Activated CD8-positive, alpha-beta memory T cell treated with anti-CD3 and anti-CD28 coated beads, Interleukin-2, amount 50 U/mL, for 4 hours (primary cell): ENCODE results near the gene MTARC2.

ENCODE experiments used
- DNase-seq: peaks from one replicate; pipeline ENCODE4 v3.0.0-alpha.2; 2020

Gene MTARC2

DNA sequence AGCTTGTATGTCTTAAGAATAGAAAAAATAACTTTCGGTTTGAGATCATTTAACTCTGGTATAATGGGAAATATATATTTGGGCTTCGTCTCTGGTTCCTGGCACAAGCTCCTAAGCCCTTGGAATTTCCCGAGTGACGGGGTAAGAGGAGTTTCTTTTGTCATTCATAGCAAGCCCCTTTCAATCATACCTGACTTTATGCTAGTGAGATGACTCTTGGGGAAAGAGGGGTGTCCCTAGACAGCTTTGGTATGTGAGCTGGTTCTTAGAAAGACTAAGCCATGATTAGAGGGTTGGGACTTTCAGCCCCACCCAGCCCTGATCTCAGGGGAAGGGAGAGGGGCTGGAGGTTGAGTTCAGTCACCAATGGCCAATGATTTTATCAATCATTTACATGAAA lies 24.7 kb downstream of the MTARC2 start:
- no peak for DNase-seq

DNA sequence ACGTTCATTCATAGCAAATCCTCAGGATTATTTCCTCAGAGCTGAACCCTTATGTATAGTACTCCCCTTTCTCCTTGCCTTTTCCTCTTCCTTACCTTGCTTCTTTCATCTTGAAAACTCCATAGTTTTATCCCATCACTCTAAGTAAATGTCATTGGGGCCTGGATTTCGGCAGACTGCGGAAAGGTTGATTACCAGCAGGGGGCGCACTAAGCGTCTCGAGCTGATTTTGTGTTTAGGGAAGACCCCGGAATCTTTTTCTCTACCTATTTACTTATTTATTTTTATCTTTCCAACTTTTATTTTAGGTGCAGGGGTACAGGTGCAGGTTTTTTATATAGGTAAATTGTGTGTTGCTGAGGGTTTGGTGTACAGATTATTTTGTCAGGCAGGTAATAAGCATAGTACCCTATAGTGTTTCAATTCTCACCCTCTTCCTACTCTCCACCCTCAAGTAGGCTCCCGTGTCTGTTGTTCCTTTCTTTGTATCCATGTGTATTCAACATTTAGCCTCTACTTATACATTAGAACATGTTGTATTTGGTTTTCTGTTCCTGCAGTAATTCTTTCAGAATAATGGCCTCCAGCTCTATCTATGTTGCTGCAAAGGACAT lies 27.2 kb downstream of the MTARC2 start:
- no peak for DNase-seq

DNA sequence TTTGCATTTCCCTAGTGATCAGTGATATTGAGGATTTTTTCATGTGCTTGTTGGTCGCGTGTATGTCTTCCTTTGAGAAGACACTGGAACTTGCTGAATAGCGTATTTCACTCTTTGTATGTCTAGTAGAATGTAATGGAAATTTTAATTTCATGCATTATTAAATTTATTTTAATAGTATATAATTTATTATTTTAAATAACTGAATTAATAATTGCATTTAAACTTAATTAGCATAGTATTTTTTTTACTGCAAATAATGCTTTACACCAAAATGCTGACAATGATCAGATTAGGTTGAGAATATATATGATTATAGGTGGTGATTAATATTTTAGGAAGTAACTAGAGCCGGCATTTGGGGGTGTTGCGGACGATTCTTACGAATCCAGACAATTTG lies 28.1 kb downstream of the MTARC2 start:
- DNase-seq = no peak

DNA sequence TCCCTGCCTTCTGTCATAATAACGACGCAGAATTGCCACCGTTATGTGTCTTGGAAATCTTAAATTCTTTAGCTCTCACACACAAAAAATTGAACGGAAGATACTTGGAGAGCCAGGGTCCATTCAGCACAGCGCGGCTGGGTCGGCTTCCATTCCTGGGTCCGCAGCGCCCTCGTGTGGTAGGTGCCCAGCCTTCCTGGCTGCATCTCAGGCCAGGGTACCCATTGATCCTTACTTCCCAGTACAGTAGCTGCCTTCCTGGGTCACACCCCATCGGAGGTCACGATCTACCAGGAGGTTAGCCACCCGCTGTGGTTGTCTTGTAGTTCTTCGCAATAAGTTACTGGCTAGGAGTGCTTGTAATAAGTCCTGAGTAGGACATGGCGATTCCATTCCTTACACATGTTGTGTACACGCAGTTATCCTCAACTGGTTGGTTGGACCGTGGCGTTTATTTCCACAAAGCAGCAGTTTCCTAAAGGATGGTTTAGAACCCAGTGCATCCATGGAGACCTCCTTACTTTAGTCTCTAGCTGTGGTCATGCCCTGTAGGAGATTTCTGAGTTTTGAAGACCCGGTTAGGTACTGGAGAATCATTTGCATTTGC lies 28.7 kb downstream of the MTARC2 start:
- peak; percentile 52 for DNase-seq

DNA sequence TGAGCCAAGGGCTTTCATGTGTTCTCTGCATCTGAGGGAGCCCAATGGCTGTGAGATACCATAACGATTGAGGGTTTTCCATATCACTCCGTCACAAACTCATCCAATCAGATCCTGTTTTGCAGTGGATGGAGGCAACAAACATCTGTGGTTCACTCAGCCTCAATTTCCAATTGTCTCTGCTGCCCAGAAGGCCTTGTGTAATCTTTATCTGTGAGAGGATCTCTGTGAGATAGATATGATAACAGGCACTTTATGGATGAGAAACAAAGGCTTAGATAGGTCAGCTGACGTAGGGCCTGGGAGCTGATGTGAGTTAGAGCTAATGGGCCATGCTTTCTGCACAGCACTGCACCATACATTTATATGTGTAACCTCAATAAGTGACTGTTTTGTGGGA lies 35.3 kb downstream of the MTARC2 start:
- DNase-seq = no peak

DNA sequence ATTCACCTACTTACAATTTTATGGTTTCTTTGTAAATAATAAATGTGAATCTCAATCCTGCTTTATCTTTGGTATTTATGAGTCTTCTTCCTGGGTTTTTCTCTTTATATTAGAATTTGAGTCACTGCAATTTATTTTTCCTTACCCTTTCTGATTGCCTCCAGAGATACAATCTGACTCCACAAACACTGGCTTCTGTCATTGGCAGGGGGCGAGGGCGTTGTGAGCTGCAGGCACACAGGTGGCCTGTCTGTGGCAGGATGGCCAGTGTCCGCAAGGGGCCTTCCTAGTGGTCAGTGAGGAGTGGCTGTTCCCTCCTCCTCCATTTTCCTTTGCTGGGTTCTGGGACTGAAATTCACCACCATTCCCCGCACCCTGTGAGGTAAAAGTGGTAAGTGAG lies 36.6 kb downstream of the MTARC2 start:
- no peak for DNase-seq

DNA sequence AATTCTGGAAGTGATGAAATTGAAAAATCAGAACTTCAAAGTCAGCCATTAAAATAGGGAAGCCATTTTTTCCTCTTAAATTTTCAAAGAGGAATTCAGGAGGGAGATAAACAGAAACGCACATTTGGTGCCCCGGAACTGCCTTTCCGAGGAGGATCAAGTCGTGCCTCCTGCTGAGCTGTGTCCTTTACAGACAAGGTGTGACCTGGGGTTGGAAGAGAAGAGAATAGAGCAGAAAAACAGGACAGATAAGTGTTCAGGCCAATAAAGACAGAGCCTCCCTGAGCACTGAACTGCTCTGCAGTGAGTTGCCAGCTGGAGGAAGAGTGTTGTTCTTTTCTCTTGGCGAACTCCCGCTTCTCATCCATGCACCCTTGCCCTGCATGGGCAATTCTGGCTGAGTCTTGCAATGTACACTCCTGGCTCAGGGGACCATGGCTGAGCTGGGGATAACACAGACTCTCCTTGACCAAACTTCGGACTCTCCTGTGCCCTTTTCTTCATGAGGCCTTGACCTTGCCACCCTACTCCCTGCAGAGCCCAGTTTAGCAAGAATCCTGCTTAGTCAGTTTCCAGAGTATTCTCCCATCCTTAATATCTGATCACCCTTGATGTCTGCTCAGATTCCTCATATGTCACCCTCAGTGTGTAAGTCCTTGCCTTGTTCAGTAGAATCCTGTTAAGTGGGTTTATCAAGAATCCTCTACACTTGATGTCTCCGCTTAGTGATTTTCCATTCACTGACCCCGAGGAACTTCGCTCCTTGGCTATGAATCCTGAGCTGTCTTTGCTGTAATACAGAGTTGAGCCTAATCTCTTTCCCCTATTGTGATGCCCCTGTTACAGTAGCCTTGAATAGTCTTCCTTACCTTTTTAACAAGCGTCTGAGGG lies 37.3 kb downstream of the MTARC2 start:
- no peak for DNase-seq

DNA sequence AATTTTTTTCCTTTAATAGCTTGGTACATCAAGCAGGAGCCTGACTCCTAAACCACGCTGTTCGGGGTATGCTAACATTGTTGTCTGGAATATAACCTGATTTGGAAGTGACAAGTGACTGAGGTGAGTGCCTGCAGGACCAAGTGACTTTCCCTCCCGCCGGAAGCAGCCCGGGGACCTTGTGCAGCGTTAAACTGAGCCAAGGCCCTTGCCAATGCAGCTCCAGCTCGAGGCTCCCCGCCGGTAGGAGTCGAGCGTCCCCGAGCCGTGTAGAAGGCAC lies 37.9 kb downstream of the MTARC2 start:
- DNase-seq = no peak

DNA sequence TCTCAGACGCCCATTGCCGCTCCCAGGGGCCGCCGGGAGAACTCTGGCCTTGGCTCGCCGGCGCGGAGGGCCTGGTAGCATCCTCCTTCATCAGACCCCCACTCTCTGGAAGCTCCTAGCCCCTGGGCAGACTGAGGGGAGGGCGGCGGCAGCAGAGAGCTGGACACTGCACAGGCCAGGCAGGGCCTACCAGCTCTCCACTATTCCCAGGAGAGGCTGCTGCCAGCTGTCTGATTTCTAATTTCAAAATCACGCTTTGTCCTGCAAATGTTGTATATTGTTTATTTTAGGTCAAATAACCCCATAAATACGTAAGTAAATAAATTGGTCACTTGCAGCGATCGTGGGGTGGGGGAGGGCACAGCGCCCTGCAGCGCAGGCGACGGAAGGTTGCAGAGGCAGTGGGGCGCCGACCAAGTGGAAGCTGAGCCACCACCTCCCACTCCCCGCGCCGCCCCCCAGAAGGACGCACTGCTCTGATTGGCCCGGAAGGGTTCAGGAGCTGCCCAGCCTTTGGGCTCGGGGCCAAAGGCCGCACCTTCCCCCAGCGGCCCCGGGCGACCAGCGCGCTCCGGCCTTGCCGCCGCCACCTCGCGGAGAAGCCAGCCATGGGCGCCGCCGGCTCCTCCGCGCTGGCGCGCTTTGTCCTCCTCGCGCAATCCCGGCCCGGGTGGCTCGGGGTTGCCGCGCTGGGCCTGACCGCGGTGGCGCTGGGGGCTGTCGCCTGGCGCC lies 38.4 kb downstream of the MTARC2 start, which contains the start of gene MTARC1:
Gene MTARC1 (plus strand): TSS at position 577 of the 732 bp plus-strand sequence. CDS start 32 bp downstream, at position 609.
- DNase-seq = no peak

DNA sequence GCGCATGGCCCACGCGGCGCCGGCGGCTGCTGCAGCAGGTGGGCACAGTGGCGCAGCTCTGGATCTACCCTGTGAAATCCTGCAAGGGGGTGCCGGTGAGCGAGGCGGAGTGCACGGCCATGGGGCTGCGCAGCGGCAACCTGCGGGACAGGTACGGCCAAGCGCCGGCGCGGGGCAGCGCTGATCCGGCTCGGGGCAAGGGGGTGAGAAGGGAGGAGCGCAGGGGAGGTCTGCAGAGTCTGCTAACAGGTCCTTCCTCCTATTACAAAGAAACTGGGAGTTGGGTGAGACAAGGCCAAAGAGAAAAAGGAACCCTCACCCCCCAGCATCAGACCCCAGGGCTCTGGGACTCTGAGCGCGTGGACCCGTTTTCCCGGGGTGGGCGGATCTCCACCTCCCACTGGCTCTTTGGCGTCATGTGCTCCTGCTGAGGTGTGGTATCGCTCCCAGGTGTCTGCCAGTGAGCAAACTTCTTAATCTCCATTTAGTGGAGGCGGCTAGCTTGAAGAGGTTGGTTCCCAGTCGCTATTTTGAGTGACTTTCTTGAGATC lies 39.0 kb downstream of the MTARC2 start:
- no peak for DNase-seq

DNA sequence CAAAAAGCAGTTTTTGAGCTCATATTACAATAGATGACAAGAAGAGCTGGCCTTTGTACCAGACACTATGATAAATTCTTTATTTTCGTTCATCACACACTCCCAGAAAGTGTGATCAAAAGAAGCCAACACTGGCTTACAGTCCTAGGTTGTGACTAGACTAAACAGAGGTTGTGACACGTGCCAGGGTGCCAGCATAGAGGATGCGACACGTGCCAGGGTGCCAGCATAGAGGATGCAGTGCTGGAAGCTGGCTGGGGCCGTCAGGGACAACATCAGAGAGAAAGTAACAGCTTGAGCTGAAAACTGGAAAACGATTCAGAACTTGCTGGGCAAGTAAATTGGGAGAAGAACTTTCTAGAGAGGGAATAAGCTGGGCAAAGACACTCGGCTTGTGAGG lies 40.8 kb downstream of the MTARC2 start:
- DNase-seq = no peak

DNA sequence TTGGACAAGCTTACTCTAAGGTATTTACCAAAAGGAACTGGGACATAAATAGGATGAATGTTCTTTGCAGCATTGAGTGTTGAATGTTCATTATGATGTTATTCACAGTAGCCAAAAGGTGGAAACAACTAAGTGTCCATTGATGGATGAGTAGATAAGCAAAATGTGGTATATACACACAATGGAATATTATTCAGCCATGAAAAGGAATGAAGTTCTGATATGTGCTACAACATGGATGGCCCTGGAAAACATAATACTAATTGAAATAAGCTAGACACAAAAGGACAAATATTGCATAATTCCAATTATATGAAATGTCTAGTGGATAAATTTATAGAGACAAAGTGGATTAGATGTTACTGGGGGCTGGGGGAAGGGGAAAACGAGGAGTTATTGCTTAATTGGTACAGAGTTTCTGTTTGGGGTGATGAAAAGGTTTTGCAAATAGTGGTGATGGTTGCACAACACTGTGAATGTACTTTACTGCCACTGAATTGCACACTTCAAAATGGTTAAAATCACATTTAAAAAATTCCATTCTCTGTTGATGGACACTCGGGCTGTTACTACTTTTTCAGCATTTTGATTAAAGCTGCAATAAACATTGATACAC lies 41.5 kb downstream of the MTARC2 start:
- no peak for DNase-seq

DNA sequence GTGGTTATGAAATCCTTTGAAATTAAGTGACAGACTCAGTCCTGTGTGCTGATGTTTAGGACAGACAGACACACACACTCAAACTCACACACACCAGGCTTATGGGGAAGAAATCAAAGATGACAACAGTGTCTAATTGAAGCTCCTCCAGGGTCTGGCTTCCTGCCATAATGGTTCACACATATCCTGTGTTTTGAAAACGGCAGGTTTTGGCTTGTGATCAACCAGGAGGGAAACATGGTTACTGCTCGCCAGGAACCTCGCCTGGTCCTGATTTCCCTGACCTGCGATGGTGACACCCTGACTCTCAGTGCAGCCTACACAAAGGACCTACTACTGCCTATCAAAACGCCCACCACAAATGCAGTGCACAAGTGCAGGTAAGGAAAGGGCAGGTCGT lies 43.2 kb downstream of the MTARC2 start:
- DNase-seq = no peak

DNA sequence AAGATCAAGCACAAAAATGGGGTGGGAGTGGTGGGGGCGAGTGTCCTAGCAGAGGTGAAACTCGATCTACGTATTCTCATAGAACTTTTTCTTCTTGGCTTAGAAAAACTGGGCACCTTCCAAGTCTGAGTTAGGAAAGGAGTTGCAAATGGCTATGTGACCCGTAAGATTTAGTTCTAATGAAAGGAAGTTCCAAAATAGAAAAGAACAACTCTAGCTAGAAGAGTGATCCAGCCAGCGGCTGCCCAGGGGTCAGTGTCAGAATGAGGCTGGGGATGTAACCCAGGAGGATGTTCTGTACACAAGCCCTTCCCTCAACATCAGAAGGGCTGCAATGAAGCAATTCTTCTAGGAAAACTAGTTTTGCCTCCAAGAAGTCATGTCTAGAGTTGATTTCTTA lies 43.8 kb downstream of the MTARC2 start:
- DNase-seq = no peak

DNA sequence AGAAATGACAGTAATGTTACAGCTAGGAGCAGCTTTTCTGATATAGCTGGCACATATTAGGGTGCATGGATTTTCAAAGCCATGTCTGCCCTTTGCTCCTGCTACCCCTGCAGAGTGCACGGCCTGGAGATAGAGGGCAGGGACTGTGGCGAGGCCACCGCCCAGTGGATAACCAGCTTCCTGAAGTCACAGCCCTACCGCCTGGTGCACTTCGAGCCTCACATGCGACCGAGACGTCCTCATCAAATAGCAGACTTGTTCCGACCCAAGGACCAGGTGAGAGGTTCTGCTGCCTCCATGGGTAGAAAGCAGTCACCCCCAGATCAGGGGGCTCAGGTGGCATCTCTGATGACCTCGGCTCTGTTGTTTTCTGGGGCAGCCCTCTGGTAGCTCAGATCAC lies 48.4 kb downstream of the MTARC2 start:
- DNase-seq = no peak

DNA sequence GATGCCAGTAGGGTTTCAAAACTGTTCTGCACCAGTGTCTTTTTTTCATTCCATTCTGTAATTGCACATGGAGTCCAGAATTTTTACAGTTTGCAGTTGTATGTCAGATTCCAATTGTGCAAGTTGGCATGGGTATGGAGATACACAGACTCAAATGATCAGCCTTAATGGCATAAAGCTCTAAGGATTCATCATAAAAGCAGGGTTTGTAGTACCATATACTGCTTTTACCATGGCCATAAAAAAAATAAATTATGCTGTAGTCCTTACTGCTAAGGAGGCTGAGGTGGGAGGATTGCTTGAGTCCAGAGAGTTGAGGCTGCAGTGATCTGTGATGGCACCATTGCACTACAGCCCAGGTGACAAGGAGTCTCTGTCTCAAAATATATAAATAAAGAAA lies 48.9 kb downstream of the MTARC2 start:
- no peak for DNase-seq

DNA sequence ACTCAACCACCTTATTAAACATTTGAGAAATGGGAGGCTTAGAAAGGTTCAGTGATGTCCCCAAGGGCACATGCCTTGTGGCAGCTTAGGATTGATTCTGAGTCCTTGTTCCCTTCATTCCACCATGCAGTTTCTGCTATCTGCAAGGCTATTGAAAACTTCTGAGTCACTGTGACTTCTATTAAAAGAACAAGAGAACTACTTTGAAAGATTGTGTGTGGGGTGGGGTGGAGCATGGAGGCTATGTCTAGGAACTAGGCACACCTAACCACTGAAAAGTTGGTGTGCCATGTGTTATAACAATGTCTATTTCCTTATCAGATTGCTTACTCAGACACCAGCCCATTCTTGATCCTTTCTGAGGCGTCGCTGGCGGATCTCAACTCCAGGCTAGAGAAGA lies 49.4 kb downstream of the MTARC2 start:
- no peak for DNase-seq

DNA sequence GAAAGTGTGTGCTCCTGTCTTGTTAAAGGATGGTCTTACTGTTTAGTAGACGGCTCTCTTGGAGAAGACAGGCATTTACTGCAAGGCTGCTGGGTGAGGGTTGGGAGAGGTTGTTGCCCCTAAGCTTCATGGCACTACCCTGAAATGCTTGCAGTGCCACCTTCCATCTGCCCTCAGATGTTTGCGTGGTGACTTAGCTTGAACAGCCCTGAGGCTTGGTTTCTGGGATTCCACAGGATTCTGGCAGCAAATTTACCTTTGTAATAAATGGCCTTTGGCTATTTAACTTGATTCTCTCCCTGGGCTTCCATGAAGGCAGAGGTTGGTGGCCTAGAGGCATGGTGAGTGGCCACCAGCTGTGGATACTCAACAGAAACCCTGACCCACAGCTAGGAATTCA lies 50.2 kb downstream of the MTARC2 start:
- DNase-seq = no peak

DNA sequence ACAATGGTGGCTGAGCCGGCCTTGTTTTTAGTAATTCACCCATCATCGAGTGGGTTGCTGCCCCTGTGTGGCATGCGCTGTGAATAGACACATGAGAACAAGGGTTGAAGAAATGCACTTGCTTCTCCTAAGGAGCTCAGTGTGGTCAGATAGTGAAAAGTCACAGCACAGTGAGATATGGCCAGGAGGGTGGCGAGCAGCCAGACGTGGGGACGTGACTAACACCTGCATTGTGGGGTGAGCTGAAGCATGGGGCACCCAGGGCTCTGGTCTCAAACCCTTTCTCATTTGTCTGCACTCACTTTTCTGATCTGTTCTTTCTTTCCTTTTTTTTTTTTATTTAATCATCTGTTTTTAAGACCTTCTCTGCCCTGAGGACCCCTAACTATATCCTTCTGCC lies 52.1 kb downstream of the MTARC2 start:
- DNase-seq = no peak

DNA sequence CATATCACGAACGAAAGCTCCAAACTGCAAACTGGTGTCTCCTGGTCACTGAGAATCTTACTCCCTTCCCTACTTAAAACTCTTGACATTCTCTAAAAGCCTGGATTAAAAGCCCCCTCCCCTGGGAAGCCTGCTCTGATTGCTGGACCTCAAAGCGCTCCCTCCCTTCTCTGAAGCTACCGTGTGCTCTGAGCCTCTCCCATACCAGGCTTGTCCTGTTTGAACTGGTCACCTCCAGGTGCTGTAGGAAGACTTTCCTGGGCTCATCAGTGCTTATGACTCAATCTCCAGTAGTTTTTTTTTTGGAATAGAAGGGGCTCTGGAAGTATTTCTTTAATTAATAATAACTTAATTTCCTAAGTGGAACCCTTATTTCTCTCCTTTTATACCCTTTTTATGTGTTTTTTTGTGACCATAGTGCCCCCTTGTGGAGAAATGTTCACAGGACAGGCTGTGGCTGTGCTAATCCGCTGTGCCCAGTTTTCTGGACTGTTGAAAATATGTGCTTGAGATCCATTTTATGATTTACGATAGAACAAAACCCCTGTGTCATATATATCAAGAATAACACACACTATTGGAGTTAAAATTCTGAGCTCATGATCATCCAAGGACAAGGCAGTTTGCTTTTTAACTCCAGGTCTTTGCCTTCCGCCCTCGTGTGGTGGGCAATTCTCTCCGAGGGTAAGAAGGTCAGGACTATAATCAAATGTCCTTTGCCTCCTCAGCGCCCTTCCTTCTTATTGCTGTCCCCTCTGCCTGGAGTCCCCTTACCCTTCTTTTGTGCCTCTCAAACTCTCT lies 55.5 kb downstream of the MTARC2 start:
- no peak for DNase-seq

DNA sequence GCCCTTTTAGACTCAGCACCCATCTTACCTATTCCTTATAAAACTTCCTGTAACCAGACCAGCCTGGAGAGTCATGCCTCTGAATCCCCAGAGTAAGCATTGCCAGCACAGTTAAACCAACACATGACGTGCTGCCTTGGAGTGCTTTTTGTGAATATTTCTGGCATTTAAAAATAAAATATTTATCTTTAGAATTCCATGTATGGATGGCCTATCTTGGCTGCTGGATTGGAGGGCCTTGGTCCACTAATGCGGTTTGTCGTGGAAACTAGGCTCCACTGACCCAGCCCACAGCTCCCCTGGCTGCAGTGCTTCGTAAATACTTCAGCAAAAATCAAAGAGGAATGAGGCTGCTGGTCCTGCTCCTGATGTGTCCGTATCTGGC lies 56.1 kb downstream of the MTARC2 start:
- DNase-seq = no peak

DNA sequence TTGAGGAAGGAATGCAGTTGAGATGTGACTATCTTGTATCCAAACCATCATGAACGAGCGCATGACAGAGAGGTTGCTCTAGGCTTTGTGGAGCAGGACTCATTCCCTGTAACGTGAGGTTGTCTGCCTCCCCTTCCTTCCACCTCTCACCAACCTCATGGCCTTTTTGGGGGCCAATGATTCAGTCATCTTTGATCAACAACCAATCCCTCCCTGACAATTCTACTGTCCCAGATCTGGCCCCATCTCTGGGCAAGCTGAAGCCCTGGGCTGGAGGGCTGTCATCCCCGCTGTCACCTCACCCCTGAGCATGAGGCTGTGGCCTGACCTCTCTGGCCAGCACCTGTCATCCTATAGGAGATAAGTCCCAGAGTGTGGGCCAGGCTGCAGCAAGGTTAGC lies 58.3 kb downstream of the MTARC2 start:
- no peak for DNase-seq
